A549 treated with RU486 at 1 μM for 4 hours (cell line): ENCODE results near the gene NPAS3. TPM values are rescaled to one million over a fixed set of nuclear protein-coding genes. Genes with fewer than 3 reads are reported as not detected.

Experiments used
- total RNA-seq: library from RNA; stranded (reverse); fragments of 200-300 nt; extraction: Qiagen RNA extraction; gene quantifications from 5 replicates; pipeline ENCODE4 v1.2.3, GENCODE V29; 2022; ENCODE audit warnings: low read depth

The NPAS3 gene
- total RNA-seq = not detected in 5 replicates

DNA sequence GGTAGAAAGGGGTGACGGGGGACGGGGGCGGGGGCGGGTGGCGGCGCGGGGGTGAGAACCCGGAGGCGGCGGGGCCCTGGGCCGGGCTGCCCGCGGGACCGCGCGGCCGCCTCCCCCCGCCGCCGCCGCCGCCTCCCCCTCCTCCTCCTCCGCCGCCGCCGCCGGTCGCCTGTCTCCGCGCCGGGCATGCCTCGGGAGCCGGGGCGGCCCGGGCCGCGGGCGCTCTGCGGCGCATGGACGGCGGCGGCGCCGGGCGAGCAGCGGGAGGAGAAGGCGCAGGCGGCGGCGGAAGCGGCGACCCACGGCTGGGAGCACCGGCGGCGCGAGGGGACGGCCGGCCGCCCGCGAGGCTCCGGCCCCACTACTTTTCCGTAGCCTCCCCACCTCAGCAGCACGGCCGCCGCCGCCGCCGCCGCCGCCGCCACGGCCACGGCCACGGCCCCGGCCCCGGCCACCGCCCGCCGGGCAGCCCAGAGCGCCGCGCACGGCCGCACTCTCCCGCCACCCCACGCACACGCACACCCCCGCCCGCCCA is at the start of gene NPAS3:
Gene NPAS3, plus strand, starts transcription at position 161 of the 535 bp plus-strand sequence.

